DMS79 treated with DMSO at 0.1 percent for 48 hours (cell line): Measurements from ENCODE around the gene CACNA2D3.

ENCODE experiments used
- DNase-seq: peaks from one replicate; lab custom pipeline; 2025; lab: John Stamatoyannopoulos, UW

The CACNA2D3 gene

GRCh38 chr3:54797111-54797510 is 674.8 kb downstream of the CACNA2D3 start:
- DNase-seq: no peak

GRCh38 chr3:54800478-54800877 is 678.1 kb downstream of the CACNA2D3 start:
- no peak for DNase-seq

DNA sequence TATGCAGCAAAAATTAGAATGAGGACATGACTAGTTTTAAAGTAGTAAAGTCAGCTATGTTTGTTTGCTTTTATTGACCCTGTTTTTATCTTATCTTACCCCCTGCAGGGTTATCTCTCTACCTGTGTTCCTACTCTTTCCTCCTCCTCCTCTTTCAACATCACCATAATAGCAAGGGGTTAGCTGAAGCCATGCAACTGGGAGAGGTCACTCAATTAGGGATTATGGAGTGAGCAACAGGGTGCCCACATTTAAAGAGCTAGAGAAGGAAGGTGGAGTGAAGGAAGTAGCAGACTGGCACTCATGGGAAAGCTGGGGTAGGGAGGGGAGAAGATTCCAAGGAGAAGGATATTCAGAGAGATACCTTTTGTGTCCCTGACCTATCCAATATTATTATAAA is 679.6 kb downstream of the CACNA2D3 start:
- no peak for DNase-seq

- no peak for DNase-seq
Measured at GRCh38 chr3:54810401-54810800, 688.0 kb downstream of the CACNA2D3 start.

GRCh38 chr3:54814224-54814623 is 691.9 kb downstream of the CACNA2D3 start:
- DNase-seq: no peak

GRCh38 chr3:54817628-54818027 is 695.3 kb downstream of the CACNA2D3 start:
- DNase-seq: no peak

DNA sequence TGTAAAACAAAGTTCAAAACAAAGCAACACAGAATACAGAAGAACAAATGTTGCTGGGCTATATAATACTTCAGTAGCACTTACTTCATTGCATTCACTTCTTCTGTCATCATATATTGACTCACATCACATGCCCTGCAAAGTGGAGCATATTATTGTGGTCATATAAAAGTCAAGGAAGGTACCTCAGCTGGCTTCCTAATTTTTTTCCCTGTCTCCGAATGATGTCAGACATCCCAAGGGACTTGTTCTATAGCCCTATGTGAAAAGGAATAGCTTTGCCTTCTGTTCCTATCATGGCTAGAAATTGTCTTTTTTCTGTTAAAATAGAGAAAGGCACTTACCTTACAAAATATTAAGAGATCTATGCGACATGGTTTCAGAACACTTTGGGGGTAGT is 696.1 kb downstream of the CACNA2D3 start:
- no peak for DNase-seq

GRCh38 chr3:54818942-54819341 is 696.6 kb downstream of the CACNA2D3 start:
- no peak for DNase-seq

- DNase-seq: no peak
Measured at GRCh38 chr3:54819946-54820345, 697.6 kb downstream of the CACNA2D3 start.

DNA sequence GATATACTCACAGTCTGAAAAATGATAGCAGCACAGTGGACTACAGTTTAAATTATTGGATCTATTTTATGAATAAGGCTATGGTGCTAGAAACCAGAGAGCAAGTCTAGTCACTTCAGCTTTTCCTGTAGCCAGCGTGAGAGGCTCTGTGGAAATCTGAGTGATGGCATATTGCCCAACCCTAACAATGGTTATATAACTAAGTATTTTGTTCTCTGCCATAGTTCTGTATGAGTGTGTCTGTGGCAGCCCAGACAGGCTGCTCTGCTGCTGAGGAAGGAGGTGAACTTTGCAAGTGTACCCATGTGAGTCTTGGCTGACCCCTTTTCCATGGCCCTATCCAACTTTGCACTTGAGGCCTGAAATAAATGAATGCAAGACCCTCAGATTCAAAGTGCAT is 699.9 kb downstream of the CACNA2D3 start:
- DNase-seq: peak; percentile 67

- DNase-seq: no peak
Measured at GRCh38 chr3:54826251-54826691, 703.9 kb downstream of the CACNA2D3 start.

DNA sequence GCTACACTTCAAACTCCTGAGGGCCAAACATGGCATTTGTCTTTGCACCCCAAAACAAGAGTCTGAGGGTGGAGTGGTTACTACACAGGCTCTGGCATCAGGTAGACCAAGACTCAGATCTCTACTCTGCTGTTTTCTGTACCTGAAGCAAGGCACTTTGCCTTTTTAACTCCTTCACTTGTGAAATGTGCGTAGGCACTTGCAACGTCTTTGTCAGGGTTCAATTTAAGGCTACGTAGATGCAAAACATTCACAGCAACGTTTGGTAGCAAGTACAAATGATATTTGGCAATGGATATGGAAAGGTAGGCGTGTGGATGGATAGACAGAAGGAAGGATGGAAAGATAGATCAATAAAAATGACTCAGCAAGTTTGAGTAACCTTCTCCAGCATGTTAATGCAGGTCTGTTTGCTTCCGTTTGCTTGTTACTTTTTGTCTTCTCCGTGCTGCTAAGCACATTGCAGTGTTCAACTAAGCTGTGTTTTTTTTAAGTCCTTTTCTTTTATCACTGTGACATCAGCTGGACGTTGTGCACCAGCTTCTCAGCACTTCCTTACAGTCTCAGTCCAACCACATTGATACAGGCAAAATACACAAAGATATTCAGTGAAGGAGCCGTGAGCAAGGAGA is 704.8 kb downstream of the CACNA2D3 start:
- DNase-seq: no peak

- no peak for DNase-seq
Measured at GRCh38 chr3:54827776-54828175, 705.4 kb downstream of the CACNA2D3 start.

GRCh38 chr3:54830658-54831057 is 708.3 kb downstream of the CACNA2D3 start:
- DNase-seq: no peak

- DNase-seq: no peak
Measured at GRCh38 chr3:54831112-54831511, 708.8 kb downstream of the CACNA2D3 start.

DNA sequence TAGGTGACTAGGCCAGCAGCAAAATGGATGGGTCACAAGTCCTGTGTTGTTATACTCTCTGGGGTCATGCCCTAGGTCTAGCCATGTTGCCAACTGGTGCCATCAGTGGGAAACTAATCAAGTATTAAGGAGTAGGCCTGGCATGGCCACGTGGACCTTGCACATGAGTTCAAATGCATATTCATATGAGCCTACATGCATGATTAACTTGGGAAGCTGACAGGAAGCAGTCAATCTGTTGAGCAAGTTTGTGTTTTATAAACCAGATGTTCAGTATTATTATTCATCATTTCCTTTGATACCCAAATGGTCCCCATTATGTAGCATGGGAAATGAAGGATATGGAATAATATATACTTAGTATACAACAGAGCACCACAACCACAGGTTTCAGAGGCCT is 710.5 kb downstream of the CACNA2D3 start:
- no peak for DNase-seq

DNA sequence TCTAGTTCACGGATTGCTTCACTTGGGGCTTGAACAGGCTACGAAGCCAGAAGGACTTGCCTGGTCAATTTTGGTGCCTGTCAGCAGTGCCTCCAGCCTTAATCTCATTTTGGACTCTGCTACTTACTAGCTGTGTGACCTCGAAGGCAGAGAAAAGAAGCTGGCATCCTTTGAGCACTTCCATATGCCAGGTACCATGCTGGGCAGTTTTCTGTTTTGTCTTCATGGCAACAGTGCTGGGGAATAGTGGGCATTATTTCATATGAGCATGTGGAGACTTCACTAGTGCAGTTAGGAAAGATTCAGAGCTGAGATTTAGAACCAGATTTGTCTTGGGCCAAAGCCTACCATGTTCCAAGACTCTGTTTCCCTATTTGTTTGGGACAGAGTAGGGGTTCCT is 713.3 kb downstream of the CACNA2D3 start:
- no peak for DNase-seq

- peak; percentile 66 for DNase-seq
Measured at GRCh38 chr3:54836871-54837270, 714.5 kb downstream of the CACNA2D3 start.

GRCh38 chr3:54837964-54838363 is 715.6 kb downstream of the CACNA2D3 start:
- no peak for DNase-seq

DNA sequence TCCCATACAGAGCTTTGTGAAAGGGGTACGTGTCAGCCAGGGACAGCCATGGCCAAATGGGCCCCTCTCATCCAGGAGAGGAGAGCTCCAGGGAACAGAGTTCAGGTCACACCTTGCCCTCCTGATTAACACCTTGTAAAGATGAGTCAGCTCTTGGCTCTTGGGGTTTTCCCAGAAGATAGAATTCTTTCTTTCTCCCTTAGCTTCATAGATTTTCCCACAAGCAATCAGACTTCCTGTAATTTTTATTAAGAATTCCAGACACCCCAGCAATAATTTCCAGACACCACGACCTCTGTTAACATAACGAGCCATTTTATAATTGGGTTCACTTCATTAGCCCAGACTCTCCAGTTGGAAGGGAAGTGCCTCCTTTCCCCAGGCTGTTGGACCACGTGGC is 719.1 kb downstream of the CACNA2D3 start:
- DNase-seq: no peak

DNA sequence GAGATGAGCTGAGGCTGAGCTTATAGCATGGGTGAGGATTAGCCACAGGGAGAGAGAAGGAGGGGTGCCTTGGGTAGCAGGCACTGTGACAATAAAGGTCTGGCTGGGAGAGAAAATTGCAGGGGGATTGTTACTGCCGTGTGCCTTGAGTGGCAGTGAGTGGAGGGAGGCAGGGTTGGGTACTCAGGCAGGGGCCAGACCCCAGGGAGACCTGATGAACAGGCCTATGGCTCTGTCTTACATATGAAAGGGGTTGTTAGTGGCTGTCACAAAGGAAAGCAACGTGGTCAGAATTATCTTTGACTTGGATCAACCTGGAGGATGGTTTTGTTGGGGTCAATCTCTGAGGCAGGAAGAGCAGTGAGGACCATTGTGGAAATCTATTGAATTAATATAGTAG is 721.0 kb downstream of the CACNA2D3 start:
- DNase-seq: no peak

- DNase-seq: no peak
Measured at GRCh38 chr3:54844211-54844610, 721.9 kb downstream of the CACNA2D3 start.

DNA sequence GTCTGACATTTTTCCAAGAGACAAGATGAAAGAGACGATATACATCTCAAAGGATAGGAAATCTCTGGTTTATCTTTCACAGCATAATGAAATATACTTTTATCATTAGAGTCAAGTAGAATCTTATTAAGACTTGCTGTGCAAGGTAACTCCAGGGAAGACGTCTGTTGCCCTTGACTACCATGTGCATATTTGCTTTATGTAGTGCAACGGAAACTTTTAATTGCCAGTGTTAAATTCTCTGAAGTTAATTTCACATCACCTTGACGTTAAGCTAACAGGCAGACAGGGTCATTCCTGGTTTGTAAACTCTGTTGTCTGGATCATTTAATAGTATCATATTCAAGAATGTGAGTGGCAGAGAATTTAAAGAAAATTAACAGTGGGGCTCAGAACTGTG is 722.7 kb downstream of the CACNA2D3 start:
- DNase-seq: no peak

DNA sequence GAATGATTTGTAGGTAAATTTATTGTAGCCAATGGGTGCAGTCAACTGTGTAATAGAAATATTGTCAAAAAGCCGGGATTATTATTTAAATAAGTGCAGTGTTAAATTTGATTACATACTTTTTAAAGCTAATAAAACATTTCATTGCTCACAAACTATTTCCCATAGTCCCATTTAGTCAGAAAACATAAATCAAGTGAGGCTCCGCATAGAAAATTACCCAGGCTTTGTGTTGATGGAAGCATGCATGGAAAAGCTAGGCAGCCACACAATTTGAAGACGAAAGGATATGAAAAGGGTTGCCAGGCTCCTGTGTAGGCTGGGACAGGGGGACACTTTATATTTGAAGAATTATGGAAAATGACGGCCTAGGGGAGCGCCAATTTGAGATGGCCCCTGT is 723.2 kb downstream of the CACNA2D3 start:
- DNase-seq: no peak

DNA sequence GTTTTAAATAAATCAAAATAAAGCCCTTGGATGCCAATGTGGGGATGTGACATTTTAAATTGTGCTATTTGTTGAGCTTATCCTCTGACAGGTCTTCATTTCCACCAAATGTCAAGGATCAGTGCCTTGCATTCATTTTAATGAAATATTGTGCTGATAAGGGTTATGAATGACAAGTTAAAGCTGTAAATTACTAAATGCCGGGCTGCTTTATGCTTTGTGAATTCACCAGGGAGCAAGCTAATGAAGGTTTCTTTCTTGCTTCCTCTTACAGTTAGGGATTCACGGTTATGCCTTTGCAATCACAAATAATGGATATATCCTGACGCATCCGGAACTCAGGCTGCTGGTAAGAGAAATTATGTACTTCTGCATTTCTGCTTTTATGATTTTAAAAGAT is 723.8 kb downstream of the CACNA2D3 start:
- no peak for DNase-seq
